Bone marrow (tissue), 2 donors: ENCODE measurements around the gene GRIN2B.

Experiments
- DNase-seq, 2 donors: peaks; one replicate each; lab custom pipeline; 2025; lab: John Stamatoyannopoulos, UW

Gene GRIN2B

GRCh38 chr12:13956060-13956590 is 25.3 kb downstream of the GRIN2B start:
- no peak for DNase-seq

GRCh38 chr12:13952096-13952495 is 29.3 kb downstream of the GRIN2B start:
- DNase-seq = no peak

DNA sequence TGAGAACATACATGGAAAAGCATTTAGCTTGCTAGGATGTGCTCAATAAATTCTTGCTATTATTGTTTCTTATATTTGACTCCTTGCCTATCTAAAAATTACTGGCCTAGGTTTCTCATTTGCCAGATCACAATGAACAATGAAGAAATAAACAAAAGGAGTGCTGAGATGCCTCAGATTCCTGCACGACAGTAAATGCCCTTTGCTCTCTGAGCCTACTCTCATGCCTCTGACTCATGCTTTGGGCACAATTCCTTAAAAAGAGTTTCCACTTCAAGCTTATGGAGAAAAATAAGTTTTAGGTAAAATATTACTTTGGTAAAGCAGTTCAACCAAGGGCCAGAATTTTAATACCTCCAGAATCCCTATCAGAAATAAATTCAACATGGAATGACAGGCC is 30.9 kb downstream of the GRIN2B start:
- DNase-seq = no peak

- no peak for DNase-seq
Observed at GRCh38 chr12:13948621-13949020, 32.8 kb downstream of the GRIN2B start.

- DNase-seq = no peak
Observed at GRCh38 chr12:13947276-13947946, 34.0 kb downstream of the GRIN2B start.

DNA sequence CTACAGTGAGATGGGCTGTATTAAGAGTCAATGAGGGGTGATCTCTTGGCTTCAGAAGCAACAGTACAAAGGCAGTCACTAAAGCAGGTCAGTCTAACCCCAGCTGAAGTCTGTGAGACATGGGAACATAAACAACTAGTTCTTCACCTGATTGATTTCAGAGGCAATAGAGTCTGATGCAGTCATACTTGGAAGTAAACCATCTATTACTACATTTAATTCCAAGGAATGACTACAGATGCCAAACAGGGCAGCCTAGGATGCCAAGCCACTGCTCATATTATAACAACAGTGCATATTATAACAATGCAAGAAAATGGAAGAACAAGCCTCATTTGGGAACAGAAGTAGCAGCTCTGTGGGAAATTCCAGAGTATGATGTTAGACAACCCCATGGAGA is 35.8 kb downstream of the GRIN2B start:
- no peak for DNase-seq

DNA sequence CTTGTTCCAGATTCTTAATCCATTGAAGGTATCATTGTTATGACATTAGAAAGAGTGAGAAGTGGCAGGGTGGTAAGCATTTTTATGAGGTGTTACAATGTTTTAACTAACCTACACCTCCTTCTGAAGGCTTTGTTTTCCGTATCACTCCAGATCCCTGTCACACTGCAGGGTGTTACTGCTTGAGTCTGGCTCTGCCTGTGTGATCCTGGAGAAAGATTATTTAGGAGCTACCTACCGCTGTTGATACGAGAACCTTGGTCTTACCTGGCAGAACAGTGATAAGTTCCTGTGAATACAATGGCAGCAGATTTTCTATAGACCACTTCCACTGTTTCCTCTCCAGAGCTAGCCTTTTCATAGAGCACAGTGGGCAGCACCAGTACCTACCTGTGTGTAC is 36.2 kb downstream of the GRIN2B start:
- DNase-seq = no peak

DNA sequence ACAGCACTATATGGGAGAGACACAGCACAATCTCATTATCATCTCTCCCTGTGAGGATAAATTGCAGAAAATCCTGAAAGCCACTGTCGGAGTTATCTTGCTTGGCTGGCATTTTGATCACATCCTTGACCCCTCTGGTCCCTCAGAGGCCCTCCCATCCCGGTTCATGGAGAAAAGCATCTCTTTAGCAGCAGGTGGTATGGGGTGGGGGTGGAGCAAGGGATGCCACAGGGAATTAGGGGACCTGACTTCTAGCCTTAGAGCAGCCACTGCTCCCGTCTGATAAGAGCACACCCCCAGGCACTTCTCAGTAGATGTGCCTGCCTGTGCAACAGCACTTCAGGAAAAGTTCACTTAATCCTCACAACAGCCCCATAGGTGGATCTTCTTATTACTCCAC is 38.6 kb downstream of the GRIN2B start:
- DNase-seq = no peak

GRCh38 chr12:13941258-13942249 is 39.8 kb downstream of the GRIN2B start:
- DNase-seq = no peak

DNA sequence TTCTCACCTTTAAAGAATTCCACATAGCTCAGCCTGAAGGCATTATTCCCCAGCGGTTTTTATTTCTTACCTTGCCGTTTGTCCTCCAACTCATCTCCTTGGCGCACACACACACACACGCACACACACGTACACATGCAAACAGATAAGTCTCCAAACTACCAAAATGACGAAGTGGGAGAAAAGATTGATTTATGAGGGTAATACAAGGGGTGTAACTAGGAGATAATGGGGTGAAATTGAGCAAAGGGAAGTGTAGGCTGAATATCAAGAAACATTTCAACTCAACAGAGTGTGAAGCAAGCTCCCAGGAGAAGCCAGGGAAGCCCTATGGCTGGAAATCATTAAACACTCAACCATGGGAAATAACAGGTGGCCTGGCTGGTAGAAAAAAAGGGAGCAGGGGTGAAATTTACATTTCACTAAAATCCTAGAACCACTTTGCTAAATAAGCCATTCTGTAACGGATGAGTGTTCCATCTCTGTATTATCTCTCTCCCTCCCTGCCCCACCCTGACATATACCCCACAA is 41.0 kb downstream of the GRIN2B start:
- DNase-seq = no peak

GRCh38 chr12:13937735-13938134 is 43.7 kb downstream of the GRIN2B start:
- no peak for DNase-seq

DNA sequence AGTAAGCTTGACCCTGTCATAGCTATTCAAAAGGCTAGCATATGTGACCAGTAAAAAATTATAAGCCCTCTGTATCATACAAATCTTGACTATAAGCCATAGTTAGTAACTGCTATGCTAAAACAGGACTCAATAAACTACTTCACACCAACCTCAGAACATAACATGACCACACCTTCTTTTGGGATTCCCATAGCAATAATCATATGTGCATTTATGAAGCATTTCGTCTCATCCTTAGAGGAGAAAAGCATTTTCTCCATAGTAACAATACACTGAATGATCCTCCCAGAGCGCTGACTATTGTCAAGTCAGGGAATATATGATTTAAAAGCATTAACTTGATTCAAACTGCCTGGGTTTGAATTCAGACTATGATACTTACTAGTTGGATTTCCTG is 46.2 kb downstream of the GRIN2B start:
- DNase-seq = no peak
